C1 segment of cervical spinal cord (tissue), 14 donors: ENCODE data around the gene PPIE.

Source experiments
- DNase-seq, 14 donors: peaks; one replicate each; lab custom pipeline; 2025; lab: John Stamatoyannopoulos, UW

PPIE gene

GRCh38 chr1:39738622-39739366 is at the start of gene PPIE:
PPIE (plus strand) TSS chr1:39738882; CDS start chr1:39738901, 19 bp downstream.
- peak; percentile 34 to 91 (median 84) for DNase-seq

DNA sequence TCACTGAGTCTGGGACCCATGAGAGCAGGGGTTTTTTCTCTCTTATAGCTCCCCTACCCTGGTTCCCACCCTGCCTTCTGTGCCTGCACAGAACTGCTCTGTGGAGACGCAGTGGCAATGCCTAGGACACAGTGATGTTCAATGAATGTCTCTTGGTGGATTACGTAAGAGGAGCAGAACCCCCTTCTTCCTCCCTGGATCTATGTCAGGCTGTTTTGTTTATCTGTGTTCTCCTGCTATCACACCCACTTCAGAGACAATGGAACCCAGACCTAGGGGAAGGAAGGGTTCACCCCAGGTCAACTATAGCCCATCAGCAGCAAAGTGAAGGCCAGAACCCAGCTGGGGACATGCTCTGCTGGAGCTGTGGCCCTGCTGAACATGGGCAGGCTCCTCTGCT is 49.5 kb upstream of the PPIE start:
- DNase-seq, result peak in 1 of 14 donors; percentile 78

DNA sequence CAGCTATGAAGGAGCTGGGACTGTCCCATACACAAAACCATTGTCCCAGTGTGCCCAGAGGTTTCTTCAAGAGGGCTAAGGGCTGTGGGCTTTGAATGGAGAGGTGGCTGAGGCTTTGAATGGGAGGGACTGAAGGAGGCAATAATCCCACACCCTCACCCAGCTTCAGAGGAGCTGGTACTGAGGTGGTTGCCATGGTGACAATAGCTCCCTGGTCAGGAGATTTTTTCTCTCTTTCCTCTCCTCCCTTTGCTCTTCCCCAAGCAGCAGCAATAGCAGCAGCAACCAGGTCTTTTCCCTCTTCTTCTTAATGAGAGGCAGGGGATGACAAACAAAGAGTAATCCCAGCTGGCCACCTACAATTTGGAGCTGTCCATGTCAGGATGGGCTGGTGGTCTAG is 49.0 kb upstream of the PPIE start:
- DNase-seq, result peak in 1 of 14 donors; percentile 78

DNA sequence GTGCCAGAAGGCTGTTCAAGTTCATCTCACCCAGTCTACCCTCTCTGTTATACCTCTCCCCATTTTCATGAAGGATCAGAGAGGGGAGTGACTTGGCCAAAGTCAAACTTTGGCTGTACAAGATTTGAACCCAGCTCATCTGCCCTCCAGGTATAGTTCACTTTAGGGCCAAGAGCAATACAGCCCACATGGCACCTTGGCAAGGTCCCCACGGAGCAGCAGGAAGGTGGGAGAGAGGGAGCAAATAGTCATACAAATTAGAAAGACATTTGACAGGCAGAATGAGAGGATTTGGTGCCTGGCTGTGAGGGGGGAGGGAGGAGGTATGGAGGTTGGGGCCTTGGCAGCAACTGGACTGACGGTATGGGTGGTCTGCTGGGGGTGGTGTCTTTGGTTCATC is 48.5 kb upstream of the PPIE start:
- peak in 1 of 14 donors; percentile 48 for DNase-seq

GRCh38 chr1:39690794-39691382 is 47.8 kb upstream of the PPIE start:
- no peak for DNase-seq

DNA sequence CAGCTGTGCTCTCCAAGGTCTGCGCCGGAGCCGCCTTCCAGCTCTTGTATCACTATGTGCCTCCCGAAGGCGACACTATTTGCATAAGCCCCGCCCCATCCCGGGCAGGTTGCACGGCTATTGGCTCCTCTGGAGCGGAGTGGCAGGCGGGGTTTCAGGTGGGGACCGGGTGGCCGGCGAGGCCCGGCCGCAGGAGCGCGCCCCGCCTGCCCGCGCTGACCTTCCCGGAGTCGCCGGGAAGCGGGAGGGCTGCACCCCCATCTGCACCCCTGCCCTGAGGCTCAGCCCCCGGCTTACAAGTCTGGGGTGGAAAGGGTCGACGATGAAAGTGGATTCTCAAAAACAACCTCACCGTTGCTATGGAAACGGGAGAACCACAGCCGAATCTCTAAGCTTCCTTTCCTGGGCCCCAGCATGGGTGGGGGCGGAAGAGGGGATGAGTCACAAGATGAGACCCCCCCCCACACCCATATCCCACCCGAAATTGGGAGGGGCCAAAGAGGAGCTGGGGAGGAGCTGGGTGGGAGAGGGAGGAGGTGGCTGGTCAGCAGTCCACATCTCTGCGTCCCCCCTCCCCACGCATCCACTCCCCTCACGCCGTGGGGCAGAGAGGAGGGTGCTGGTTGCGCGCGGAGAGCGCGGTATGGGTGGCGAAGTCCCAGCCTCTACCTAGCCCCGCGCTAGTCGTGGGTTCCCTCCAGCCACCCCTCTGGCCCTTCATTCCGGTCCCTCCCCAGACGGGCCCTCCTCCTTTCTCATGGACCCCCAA is 47.1 kb upstream of the PPIE start, which contains the start of gene HPCAL4:
Gene HPCAL4, minus strand, starts transcription at position 51 of the 769 bp plus-strand sequence. CDS start 6,830 bp downstream, outside the sequence.
- DNase-seq, result peak in 13 of 14 donors; percentile 7 to 94 (median 67)

GRCh38 chr1:39692152-39693074 is 46.3 kb upstream of the PPIE start:
- peak in 3 of 14 donors; percentile 22 to 46 (median 41) for DNase-seq

DNA sequence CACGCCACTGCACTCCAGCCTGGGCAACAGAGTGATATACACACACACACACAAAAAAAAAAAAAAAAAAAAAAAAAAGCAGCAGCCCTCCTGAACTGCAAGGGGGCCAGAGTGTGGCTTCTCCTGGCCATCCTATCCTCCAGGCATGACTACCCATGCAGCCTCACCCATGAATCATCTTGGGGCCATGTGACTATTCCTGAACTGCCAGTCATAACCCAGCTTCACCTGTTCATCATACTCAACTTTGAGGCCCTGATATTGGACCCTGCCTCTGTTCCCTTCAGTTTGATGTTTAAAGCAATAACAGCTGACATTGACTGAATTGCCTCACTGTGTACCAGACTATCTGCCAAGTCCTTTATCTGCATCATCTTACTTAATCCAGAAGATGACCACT is 44.7 kb upstream of the PPIE start:
- DNase-seq, result no peak

- DNase-seq, result no peak
Measured at GRCh38 chr1:39695016-39695415, 43.7 kb upstream of the PPIE start.

DNA sequence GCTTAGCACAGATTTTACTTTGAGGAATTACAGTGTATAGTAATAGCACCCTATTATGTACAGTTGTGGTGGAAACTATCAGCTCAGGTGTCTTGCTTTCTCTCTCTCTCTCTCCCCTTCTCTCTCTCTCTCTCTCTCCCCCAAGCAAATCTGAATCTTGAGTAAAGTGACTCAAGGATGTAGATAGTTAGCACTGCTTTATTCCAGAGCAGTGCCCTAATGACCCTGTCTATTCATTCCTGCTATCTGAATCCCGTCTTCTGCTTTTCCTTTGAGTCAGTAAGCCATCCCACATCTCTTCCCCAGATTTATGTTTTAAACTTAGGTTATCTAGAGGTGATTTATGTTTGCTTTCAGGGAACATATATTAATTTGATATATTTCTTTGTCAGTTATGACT is 42.2 kb upstream of the PPIE start:
- DNase-seq, result no peak

DNA sequence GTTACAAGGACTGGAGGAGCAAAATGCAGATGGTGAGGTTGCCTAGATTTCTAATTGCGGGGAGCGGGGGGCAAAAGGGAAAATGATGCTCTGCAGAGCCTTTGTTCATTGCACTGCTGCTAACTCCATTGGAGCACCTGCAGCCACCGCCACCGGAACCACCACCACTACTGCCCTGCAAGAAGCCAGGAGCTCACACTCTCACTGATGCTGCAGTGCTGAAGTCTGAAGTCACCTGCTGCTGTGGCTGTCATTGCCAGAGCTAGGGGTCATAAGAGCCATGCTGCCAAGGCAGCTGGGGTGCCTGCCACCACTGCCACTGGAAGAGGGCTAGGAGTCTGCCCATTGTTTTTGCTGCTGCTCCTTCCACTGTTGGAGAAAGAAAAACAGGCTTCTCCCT is 40.1 kb upstream of the PPIE start:
- no peak for DNase-seq

- no peak for DNase-seq
Measured at GRCh38 chr1:39699419-39699818, 39.3 kb upstream of the PPIE start.

DNA sequence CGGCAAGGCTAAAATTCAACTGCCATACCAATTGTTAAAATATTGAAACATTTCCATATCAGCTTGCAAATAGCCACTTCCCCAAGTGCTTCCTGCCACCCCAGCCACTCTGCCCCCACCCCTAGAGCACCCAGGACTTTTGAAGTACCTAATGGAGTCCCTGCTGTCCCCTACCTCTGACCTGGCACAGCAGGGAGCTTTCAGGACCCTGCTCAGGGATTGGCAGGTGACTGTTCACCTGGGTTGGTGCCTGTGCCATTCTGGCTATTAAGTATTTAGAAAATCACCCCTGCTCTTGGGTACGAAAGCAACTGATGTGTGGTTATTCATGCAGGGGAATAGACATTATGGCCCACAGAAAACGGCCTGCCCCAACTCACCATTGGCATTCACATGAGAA is 38.3 kb upstream of the PPIE start:
- no peak for DNase-seq

DNA sequence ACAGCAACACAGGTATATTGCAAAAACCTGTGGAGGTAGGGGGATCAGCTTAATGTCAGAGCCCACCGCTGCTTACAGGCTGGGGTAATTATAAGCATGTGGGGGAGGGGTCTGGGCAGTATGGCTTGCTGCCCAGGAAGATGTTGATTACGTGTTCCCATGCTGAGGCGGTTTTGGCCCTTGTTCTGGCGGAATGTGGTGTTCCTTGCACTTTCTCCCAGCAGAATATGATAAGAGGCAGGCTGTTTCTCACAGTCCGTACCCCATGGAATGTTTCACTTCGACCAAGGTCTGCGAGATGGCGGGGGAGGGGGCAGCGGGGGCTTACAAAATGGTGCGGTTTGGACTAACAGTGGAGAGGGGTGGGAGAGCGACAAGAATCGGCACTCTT is 37.6 kb upstream of the PPIE start:
- no peak for DNase-seq

DNA sequence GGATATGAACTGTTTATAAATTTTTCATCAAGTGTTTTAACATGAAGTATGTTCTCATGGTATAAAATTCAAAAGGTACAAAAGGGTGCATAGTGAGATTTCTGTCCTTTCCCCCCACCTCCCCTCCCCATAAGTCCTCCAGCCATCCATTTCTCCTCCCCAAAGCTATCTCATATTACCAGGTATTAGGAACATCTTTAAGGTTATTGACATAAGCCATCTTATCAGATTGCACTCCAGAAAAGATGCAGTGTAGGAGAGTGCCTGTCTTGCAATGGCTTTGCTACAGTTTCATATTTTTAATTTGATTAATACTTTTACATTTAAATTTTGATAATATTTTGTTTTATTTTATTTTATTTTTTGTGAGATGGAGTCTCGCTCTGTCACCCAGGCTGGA is 33.9 kb upstream of the PPIE start:
- DNase-seq, result no peak

DNA sequence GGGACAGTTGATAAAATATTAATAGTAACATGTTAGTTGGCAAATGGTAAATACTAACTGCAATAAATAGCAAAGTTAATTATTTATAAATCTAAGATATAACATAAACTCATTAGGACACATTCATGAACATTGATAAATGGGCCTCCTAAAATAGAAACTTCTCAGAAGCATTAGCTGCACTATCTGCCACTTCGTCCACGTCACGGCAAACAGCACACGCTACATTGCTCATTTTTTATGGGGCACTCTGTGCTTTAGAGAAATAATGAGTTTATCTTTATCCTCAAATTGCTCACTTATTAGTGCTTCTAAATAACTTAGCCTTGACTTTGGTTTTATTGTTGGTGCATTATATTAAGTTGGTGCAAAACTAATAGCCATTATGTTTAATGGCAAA is 31.2 kb upstream of the PPIE start:
- no peak for DNase-seq

DNA sequence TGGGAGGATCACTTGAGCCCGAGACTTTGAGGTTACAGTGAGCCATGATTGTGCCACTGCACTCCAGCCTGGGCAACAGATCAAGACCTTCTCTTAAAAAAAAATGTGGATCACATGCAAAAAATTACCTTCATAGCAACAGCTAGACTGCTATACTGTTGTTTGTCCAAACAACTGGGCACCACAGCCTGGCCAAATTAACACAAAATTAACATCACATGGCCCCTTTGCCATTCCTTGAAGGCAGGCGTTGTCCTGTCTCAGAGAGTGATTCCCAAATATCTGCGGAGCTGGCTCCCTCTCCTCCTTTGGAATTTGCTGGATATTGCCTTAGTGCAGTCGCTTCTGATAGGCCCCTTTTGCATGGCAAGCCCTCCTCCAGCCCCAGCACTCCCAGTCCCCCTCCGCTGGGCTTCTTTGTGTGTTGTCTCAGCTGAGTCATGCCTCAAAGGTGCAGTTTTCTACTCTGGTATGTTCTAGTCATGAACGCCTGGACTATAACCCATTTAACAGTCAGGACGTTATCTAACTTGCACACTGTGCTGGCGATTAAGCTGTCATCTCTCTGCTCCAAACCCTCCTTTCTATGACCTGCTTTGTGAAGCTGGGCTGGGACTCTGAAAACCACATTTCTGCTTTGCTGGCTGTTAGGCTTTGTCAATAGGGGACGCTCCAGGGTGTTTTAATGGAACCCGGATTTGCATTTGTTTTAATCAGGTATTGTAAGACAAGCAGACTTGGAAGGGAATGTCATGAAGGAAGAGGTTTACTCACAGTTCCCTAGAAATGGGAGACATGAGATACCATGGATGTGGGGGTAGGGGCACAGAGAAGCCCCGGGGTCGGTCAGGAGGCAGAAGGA is 27.3 kb upstream of the PPIE start:
- DNase-seq, result no peak

GRCh38 chr1:39711966-39712340 is 26.7 kb upstream of the PPIE start:
- DNase-seq, result no peak

DNA sequence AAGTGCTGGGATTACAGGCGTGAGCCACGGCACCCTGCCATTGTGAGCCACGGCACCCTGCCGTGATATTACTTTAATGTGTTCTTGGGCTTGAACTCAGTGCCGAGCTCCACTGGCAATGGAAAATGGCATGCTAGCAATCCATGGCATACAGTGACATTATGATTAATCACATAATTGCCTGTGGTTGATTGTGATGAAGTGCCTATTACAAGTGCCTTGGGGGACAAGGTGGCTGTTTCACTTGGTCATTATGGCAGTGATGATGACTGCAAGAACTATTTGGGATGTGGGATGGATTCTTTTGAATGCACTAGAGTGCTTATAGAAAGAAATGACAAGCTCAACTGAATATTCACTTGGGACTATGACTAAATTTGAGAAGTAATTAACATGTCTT is 25.1 kb upstream of the PPIE start:
- DNase-seq, result no peak

DNA sequence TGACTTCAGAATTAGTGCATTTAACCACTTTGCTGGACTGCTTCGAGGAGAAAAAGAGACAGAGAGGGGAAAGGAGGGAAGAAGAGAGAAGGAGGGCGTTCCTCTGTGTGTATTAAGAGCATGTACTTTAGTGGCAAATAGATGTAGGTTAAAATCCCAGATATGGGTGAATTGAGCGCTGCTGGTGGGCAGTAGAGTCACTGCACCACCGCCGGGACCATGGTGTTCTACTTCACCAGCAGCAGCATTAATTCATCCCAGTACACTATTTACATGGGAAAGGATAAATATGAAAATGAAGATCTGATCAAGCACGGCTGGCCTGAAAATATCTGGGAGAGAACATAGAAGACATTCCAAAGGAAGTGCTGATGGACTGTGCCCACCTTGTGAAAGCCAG is 20.9 kb upstream of the PPIE start:
- no peak for DNase-seq
